Measurements from ENCODE around the gene GARIN5B.
A peak's percentile ranks its signal among the peaks of the same experiment; 100 is the strongest.
"Not testable (repeated sequence)": the region's sequence is repeated elsewhere in the genome, so short reads cannot be mapped to it uniquely, and the experiment has no call there.

GARIN5B gene

DNA sequence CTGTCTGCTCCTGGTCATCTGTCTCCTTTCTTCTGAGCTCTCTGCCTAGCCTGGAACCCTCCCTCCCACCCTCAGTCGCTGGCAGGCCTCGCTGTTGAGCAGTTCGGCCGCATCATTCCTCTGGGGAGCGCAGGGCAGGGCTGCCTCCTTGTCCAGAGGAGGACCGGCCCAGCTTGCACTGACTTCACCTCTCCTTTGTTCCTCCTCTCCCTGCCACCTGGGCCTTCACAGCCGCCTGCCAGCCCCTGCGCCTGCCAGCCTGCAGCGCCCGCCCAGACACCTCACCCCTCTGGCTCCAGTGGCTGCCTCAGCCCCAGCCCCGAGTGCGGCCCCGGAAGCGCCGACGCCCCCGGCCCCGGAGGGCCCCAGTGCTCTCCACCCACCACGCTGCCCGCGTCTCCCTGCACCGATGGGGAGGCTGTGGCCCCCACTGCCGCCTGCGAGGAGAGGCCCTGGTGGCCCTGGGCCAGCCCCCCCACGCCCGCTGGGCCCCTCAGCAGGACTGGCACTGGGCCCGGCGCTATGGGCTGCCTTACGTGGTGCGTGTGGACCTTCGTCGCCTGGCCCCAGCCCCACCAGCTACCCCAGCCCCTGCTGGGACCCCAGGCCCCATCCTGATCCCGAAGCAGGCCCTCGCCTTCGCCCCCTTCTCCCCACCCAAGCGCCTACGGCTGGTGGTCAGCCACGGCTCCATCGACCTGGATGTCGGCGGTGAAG, 16.2 kb downstream of the GARIN5B start:
- no peak for DNase-seq

DNA sequence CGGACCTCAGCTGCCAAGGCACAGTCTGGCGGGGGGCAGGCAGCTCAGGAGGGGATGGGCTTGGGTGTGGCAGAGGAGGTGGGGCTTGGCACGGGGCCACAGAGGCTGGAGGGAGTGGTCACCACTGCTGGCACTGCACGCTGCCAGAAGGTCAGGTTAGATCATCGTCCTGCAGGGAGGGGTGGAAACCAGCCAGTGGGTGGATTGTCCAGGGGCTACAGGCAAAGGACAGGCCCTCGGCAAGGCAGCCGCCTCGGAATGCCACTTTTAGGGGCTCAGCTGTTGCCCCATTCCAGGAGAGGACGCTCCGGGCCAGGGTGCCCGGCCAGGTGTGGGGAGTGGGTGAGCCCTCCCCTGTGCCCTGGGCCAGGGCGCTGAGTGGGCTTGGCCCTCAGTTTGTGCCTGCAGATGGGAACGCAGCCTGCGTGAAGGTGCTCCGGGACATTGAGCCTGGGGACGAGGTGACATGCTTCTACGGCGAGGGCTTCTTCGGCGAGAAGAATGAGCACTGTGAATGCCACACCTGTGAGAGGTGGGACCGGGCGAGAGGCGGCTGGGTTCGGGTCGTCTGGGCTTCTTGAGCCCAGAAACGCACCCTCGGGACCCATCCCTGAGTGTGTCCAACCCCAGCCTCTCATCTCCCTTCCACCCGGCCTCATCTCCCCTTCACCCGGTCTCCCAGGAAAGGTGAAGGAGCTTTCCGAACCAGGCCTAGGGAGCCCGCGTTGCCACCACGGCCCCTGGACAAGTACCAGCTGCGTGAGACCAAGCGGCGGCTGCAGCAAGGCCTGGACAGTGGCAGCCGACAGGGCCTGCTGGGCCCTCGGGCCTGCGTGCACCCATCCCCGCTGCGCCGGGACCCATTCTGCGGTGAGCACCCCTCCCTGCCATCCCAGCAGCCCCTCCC, 17.0 kb downstream of the GARIN5B start:
- no peak for DNase-seq

DNA sequence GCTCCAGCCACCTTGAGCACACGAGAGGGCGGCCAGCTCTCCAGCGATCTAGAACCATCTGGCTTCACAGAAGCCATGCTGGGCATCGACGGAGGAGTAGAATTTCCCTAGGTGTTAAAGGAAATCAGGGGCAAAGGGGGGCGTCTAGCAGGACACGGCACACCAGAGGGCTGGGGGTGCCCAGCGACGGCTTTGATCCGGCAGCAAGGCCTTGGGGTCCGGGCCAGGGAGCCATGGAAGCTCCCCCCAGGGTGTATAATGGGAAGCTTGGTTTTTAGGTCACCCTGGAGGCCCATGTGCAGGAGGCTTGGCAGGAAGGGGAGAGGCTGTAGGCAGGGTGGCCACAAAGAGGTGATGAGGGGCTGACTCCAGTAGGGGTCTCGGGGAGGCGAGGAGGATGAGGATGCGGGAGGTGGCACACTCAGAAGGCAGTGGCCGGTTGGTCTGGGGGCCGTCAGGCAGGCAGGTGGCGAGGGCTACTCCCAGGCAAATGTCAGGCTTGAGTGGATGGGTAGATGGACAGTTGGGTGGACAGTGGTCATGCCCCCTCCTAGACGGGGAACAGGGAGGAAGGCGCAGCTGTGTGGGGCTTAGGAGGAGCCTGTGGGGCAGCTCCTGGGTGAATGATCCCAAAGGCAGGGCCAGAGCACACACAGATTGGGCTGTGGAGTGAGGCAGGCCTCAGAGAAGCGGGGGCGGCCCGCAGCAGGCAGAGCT, 17.8 kb downstream of the GARIN5B start:
- no peak for DNase-seq

DNA sequence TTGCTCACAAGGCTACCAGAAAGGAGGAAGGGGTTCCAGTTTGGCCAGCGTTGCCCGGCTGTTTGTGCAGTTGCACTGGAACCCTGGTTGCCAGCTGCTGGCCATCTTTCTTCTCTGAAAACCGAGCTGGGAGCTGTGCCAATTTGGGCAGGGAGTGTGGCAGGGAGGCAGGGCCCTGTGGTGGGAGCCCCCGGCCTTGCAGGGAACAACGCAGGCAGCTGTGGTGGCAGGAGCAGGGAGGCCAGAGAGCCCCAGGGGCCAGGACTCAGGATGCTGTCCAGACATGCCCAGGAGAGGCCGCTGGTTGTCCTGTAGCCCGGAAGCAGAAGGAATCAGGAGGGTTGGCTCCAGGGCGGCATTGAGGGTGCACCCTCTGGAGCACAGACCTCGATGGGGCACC, 18.6 kb downstream of the GARIN5B start:
- DNase-seq: no peak

DNA sequence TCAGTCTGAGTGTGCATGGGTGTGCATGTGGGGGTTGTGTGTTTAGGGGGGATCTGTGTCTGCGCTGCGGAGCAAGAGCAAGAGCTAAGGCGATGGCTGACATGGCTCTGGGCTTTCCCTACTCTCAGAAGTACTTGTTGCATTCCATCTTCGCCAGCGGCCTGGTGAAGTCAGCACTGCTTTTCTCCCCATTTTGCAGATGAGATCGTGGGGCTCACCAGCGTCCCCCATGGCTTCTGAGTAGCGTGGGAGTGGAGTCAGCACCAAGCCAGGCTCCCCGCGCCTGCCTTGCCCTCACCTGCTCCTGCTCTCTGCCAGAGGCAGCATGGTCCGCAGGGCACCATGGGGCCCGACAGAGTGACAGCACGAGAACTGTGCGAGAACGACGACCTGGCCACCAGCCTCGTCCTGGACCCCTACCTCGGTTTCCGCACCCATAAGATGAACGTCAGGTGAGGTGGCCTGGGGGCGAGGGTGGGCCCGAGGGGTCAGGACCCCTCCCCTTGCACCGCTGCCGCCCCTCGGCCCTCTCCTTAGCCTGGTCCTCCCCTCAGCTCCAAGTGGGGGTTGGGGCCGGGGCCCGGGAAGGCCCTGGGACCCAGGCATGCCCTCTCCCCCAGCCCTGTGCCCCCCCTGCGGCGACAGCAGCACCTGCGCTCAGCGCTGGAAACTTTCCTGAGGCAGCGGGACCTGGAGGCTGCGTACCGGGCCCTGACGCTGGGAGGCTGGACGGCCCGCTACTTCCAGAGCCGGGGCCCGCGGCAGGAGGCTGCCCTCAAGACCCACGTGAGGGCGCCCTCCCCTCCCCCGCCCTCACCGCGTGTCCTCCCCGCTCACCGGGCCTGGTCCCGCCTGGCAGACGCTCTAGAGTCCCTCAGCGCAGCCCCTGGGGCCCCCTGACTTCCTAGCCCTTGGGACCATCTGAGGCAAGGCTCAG, 21.2 kb downstream of the GARIN5B start:
- DNase-seq: no peak

DNA sequence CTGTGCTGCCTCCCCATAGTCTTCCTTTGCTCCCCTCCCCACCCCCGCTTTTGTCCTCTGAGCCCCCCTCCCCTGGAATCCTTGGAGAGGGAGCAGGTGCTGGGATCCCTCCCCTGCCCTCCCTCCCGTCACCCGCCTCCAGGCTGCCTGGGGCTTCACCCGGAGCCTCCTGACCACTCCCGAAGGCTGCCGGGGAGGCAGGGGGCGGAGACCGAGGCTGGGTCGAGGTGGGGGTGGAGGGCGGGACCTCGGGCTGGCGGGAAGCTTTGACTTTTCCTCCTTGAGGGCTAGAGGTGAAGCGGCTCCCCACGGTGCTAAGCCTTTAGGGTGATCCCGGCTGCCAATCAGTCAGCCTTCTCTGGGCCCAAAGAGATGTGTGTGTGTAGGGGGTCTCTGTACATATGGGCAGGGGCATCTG, 21.9 kb downstream of the GARIN5B start:
- DNase-seq: no peak

DNA sequence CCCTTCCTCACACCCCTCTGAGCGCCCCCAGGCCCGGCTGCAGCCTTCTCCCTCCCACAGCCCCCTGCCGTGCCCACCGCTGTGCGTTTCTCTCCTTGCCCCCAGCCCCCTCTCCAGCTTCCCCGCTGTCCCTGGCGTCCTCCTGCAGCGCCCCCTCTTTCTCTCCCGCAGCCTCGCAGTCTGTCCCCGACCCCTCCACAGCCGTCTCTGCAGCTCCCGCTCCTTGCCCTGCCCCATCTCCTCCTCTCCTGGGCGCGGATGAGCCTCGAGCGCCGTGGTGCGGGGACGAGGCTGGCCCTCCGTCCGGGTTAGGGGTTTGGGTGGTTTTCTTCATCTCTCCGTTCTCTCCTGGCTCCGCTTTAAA, 22.3 kb downstream of the GARIN5B start:
- no peak for DNase-seq

DNA sequence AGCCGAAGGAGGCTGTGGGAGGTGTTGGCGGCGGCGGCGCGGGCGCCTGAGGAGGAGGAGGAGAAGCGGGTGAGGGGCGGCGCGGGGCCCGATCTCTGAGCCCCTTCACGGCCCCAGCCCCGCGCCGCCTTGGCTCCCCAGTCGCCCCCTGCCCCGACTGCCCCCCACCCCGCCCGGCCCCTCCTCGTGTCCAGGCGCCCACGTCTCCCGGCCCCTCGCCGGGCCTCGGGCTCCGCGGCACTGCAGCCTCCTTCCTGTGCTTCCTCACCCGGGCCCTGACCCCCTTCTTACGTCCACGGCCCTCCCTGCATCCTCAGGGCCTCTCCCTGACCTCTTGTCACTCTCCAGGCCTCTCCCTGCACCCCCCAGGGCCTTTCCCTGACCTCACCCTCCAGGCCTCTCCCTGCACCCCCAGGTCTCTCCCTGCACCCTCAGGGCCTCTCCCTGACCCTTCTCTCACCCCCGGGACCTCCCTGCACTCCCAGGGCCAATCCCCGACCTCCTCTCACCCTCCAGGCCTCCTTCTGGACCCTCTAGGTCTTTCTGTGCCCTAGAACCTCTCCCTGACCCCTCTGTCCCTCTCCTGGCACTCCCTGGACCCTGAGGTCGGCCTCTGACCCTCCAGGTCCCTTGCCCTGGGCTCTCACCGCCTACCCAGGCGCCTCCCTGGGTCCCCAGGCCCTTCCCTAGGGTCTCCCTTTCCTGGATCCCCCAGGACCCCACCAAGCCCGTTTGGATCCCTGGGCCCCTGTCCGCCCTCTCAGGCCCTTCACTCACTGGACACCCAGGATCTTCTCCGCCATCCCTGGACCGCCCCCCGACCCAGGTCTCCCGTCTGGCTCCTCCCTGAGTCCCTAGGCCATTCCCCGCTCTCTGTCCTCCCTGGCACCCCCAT, 22.9 kb downstream of the GARIN5B start:
- DNase-seq: no peak

DNA sequence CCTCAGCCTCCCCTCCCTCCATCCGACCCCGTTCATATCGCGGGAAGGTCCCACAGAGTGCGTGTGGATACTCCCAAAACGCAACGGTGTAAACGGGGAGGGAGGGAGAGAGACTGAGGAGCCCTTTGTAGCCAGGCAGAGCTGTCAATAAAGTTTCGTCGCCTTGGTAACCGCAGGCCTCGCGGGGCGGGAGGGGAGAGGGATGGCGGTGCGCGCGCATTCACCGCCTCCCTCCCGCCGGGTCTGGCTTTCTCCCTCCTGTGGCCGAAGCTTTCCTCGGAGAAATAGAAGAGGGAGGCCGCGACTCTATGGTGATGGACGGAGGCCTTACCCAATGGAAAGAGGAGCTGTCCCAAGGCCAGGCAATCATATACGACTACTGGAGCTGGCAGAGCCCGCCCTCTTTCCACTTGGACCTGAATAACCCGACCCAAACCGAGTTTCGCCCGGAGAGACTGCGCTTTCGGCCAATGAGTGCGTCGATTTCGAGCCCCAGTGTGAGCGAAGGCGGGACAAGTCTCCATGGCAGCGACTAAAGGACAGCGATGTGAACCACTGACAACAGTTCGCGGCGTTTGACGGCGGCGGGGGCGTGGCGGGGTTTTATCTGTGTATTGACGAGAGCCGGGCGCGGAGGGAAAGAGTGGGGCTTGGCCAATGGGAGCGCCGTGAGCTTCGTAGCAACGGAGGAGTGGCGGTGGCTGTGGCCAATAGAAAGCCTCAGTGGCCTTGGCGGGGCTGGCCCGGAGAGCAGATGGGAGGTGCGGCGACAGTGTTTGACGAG, 23.8 kb downstream of the GARIN5B start, which contains the start of gene KMT5C:
KMT5C (plus strand) TSS at position 772 of the 784 bp plus-strand sequence. CDS start 2,061 bp downstream, outside the sequence.
- peak; percentile 100 for DNase-seq

DNA sequence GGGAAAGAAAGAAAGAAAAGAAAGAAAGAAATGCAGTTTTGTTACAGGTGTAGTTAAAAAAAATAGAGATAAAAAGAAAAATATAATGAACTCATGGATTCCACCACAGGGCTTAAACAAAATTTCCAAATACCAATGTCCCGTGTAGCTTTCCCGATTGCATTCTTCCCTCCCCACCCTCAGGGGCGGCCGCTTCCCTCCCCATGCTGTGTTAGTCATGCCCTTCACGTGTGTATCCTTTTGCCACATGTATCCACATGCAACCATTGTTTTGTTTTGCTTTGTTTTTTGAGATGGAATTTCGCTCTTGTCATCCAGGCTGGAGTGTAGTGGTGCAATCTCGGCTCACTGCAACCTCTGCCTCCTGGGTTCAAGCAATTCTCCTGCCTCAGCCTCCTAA, 27.0 kb downstream of the GARIN5B start:
- no peak for DNase-seq

DNA sequence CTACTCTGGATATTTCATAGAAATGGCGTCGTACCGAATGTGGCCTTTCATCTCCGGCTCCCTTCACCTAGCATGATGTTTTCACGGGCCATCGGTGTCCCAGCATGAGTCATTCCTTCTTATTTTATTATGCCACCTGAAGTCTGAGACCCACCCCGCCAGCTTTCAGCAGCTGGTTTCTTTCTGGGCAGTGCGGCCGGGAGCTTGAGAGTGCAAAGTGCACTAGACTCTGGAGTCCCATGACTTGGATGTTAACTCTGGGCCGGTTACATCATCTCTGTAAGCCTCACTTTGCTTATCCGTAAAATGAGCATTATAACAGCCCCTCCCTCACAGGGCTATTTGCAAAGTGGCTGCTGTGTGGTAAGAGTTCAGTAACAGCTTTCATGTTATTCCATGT, 29.2 kb downstream of the GARIN5B start:
- DNase-seq: no peak

DNA sequence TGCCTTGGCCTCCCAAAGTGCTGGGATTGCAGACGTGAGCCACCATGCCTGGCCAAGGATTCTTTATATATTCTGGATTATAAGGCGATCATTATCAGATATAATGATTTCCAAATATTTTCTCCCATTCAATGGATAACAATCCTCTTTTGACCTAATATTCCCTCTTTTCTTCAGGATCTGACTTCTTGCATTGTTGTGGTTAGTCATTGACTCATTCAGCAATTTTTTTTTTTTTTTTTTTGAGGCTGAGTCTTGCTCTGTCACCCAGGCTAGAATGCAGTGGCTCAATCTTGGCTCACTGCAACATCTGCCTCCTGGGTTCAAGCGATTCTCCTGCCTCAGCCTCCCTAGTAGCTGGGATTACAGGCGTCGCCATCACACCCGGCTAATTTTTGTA, 33.3 kb downstream of the GARIN5B start:
- not testable (repeated sequence) for DNase-seq

DNA sequence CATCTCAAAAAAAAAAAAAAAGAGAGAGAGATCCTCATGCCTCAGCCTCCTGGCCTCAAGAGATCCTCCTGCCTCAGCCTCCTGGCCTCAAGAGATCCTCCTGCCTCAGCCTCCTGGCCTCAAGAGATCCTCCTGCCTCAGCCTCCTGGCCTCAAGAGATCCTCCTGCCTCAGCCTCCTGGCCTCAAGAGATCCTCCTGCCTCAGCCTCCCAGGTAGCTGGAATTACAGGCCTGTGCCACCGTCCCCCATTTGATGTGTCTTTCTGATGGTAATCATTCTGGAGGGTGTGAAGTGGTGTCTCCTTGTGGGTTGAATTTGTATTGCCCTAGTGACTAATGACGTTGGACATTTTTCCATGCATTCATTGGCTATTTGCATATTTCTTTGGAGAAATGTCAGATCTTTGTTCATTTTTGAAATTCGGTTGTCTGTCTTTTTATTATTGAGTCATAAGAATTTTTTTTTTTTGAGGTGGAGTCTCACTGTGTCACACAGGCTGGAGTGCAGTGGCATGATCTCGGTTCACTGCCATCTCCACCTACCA, 34.2 kb downstream of the GARIN5B start:
- DNase-seq: not testable (repeated sequence)

DNA sequence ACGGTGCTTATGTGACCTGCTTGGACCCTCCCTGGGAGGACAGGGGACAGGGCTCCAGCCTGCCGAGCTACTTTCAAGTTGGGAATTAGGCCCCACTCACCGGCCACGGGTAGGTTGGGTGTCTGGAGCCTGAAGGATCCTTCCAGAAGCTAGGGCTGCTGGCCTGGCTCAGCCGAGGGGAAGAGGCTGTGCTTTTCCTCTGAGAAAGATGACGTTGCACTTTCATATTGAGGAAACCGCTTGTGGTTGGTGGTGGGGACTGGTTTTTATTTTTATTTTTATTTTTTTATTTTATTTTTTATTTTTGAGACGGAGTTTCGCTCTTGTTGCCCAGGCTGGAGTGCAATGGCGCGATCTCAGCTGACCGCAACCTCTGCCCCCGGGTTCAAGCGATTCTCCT, 37.9 kb downstream of the GARIN5B start, which contains the start of gene TMEM150B:
TMEM150B (minus strand) TSS at position 170 of the 400 bp plus-strand sequence. CDS start 4,305 bp downstream, outside the sequence.
- no peak for DNase-seq

DNA sequence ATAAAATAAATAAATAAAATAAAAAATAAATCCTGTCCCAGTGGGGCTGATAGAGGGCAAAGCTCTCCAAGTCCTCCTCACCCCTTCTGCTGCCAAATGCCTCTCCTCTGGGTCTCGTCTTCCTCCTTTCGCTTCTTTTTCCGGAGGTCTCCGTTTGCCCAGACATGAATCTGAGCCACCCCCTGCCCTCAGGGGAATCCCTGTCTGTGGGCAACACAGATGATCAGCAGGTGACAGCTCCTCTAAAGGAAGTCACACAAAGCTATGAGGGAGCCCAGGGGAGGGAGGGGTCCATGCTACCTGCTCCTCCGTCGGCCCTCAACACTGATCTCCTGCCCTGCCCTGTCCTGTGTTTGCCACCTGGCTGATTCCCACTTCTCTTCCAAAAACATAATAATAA, 38.4 kb downstream of the GARIN5B start:
- no peak for DNase-seq

DNA sequence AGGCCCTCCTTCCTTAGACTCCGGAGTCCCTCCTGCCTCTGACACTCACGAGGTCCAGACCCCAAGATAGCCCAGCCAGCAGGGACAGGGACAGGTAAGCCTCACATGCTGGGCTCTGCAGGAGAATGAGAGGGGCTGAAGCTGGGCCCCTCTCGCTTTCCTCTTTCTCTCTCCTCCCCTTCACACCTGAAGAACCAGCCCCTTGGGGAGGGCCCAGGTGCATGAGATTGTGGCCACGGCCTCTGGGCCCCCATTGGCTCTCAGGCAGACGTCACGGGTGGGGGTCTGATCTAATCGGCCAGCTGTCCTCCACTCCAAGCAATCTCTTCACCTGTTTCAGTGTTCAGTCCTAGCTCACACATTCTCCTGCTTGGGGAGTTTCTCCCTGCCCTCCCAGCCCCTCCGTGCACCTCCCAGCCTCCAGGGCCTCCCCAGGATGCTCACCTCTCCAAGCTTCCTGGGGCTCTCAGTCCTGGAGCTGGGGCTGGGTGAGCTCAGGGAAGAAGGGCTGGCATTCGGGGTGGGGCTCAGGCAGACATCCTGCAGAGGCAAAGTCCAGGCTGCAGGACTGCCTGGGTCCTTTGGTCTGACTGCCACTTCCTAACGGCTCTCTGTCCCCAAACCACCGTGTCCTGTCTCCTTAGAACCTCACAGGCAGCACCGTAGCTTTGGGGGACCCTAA, 40.7 kb downstream of the GARIN5B start:
- DNase-seq: no peak

DNA sequence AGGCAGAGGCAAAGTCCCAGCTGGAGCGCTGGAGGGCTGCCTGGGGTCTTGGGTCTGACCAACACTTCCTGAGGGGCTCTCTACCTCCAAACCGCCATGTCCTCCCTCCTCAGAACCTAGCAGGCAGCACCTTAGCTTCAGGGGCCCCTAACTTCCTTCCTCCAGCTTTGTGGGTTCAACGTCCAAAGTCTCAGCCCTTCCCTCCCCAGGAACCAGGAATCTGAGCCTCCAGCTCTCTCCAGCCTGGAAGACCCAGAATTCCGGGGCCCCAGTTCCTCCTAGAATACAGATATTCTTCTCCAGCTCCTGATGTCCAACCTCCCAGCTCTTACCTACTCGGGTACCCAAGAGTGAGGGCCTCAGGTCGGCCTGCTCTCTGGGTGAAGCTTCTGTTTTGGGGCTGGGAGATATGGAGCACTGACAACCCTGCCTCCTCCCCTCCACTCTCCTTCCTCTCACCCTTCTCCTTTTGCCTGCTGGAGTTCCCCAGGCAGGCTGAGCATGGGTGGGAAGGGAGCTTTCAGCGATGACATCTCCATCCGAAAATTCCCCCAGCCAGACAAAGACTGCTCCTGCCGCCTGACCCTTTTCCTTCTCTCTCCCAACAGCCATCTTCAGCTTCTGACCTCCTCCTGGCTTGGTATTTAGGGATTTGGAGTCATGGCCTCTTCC, 41.5 kb downstream of the GARIN5B start:
- DNase-seq: no peak

DNA sequence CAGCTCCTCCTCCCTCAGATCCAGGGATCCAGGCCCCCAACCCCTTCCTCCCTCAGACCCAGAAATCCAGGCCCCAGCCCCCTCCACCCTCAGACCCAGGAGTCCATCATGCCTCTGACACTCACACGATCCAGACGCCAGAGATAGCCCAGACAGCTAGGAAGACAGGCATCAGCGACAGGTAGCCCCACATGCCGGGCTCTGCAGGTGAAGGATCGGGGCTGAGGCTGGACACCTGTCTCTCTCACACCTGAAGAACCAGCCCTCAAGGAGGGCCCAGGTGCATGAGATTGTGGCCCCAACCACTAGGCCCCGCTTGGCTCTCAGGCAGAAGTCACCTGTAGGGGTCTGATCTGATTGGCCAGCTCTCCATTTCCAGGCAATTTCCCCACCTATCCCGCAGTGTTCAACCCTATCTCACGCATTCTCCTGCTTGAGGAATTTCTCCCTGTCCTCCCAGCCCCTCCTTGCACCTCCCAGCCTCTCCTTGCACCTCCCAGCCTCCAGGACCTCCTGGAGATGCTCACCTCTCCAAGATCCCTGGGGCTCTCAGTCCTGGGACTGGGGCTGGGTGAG, 42.1 kb downstream of the GARIN5B start:
- DNase-seq: no peak

All from GF-D8 (cell line).